Esophagus squamous epithelium (tissue), 5 donors: ENCODE results near the gene TEX35. TPM values are rescaled to one million over a fixed set of nuclear protein-coding genes. Genes with fewer than 3 reads are reported as not detected.

Experiments used
- DNase-seq: peaks from one replicate; lab custom pipeline; 2025; lab: John Stamatoyannopoulos, UW
- H3K27ac ChIP-seq, 4 donors: fragments of 200-600 bp; sonication (generic); one replicate each; pipeline ENCODE4 v1.5.1; 2016 to 2019; ENCODE audit warnings: mild to moderate bottlenecking in 1 of 4
- H3K27me3 ChIP-seq, 4 donors: fragments of 200-600 bp; sonication (generic); 1 replicate in 3 of 4; 2 replicates in 1 of 4; pipeline versions ENCODE4 v1.5.1 to v1.6.0; 2017 to 2021; ENCODE audit warnings: antibody characterized with exemption in 1 of 4
- H3K36me3 ChIP-seq, 3 donors: fragments of 200-600 bp; sonication (generic); one replicate each; pipeline ENCODE4 v1.5.1; 2016 to 2019
- H3K4me1 ChIP-seq, 3 donors: fragments of 200-600 bp; sonication (generic); one replicate each; pipeline ENCODE4 v1.5.1; 2017 to 2019
- H3K4me3 ChIP-seq, 4 donors: fragments of 200-600 bp; sonication (generic); 1 replicate in 3 of 4; 2 replicates in 1 of 4; pipeline ENCODE4 v1.5.1; 2016 to 2019; ENCODE audit warnings: mild to moderate bottlenecking in 2 of 4, moderate library complexity in 1 of 4
- H3K9me3 ChIP-seq, 3 donors: fragments of 200-600 bp; sonication (generic); one replicate each; pipeline ENCODE4 v1.5.1; 2016 to 2019
- POLR2A ChIP-seq, 4 donors: fragments of 450-650 bp; IDR thresholded peaks; one replicate each; pipeline ENCODE4 v1.6.1; 2017; ENCODE audit warnings: antibody characterized with exemption in 4 of 4, mild to moderate bottlenecking in 4 of 4, moderate library complexity in 3 of 4
- WGBS, 2 donors: methylation state at CpG; one replicate each; pipeline ENCODE4 v1.1.5; 2018; 5-methylcytosine and 5-hydroxymethylcytosine counted together
- intact Hi-C: fragments of 100-400 bp; cut with DNase I; formaldehyde crosslinking; loops from one replicate; pipeline ENCODE4 v1.15.0; 2022
- total RNA-seq, 4 donors: library from RNA; depleted of rRNA; stranded (reverse); fragments of >200 nt; gene quantifications; one replicate each; pipeline ENCODE4 v1.1.0, GENCODE V29; 2016
- TF ChIP-seq, protein P1 (sequence below), 6 experiments: fragments of 450-650 bp in 4 of 6; fragments of 200-600 bp in 2 of 6; sonication (generic) in 2 of 6; IDR thresholded peaks; one replicate each; pipeline ENCODE4 v1.5.1; 2016 to 2019; ENCODE audit warnings: antibody characterized with exemption in 6 of 6, mild to moderate bottlenecking in 4 of 6, moderate library complexity in 4 of 6
- donor health status: DM: yes; HTN: yes; CAD: no.

The TEX35 gene
- total RNA-seq, 4 donors from 2014 or later: not detected

DNA sequence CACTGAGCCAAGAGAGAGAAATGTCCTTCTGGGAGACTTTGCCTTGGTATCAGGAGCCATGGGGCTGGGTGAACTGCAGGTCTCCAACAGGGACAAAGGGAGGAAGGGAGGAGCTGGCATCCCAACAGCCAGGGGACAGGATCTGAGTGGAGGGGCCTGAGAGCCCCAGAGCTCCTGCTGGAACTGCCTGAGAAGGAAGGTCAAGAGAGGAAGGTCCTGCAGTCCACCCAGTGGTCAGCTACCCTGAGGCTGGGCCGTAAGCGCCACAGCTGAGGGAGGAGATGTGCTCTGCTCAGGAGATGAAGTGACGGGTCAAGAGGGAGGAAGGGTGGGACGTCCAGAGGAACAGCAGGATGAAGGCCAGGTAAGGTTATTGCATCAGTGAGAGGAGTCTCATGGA is 8.6 kb upstream of the TEX35 start:
- intact Hi-C loops: loop anchor here (10.0 kb wide), 1 partner anchor 199 kb away; no protein-coding TSS in a partner anchor
- Histone ChIP-seq H3K36me3 (no peaks in the 10 kb centered on the region), H3K27ac (no peak overlapping the region), H3K27me3 (no peaks in the 10 kb centered on the region), H3K4me3 (no peak overlapping the region), H3K9me3 (no peaks in the 10 kb centered on the region), H3K4me1 (peaks cover 0 to 10% (median 8%) of the 10 kb centered on the region in 3 donors)
- no peak for TF ChIP-seq POLR2A (IDR thresholded peaks at IDR 0.05)
- TF ChIP-seq, protein P1, sequence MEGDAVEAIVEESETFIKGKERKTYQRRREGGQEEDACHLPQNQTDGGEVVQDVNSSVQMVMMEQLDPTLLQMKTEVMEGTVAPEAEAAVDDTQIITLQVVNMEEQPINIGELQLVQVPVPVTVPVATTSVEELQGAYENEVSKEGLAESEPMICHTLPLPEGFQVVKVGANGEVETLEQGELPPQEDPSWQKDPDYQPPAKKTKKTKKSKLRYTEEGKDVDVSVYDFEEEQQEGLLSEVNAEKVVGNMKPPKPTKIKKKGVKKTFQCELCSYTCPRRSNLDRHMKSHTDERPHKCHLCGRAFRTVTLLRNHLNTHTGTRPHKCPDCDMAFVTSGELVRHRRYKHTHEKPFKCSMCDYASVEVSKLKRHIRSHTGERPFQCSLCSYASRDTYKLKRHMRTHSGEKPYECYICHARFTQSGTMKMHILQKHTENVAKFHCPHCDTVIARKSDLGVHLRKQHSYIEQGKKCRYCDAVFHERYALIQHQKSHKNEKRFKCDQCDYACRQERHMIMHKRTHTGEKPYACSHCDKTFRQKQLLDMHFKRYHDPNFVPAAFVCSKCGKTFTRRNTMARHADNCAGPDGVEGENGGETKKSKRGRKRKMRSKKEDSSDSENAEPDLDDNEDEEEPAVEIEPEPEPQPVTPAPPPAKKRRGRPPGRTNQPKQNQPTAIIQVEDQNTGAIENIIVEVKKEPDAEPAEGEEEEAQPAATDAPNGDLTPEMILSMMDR (IDR thresholded peaks at IDR 0.05): no peak
- no peak for DNase-seq
- WGBS, 2 donors: 76 to 87% methylated on average over 4 of the region's 4 CpGs

DNA sequence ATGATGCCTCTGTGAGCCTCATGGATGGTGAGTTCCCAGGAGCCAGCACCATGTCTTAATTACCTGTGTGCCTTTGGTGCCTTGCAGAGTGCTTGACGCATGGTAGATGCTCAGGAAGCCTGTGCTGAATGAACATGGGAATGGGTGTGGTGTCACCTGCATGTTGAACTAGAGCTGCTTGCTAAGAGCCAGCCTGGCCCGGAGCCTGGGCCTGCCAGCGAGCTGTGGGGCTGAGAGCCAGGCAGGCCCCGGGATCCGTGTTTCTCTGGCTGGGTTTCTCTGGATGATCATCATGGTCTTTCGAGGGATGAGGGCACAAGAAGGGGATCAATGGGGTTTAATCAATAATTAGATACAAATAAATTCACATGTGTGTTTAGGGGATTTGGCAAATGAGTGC is 6.7 kb upstream of the TEX35 start:
- no peak for DNase-seq
- no peaks in the 10 kb centered on the region for H3K27me3 ChIP-seq
- intact Hi-C loops: loop anchor here (10.0 kb wide), 1 partner anchor 201 kb away; no protein-coding TSS in a partner anchor
- peaks cover 0 to 10% (median 8%) of the 10 kb centered on the region in 3 donors for H3K4me1 ChIP-seq
- H3K9me3 ChIP-seq: no peaks in the 10 kb centered on the region
- H3K36me3 ChIP-seq: no peaks in the 10 kb centered on the region
- TF ChIP-seq, protein P1 (IDR thresholded peaks at IDR 0.05): no peak
- TF ChIP-seq POLR2A (IDR thresholded peaks at IDR 0.05): no peak
- H3K27ac ChIP-seq: no peak overlapping the region
- 40 to 62% methylated on average over 5 of the region's 6 CpGs for WGBS, 2 donors
- no peak overlapping the region for H3K4me3 ChIP-seq

DNA sequence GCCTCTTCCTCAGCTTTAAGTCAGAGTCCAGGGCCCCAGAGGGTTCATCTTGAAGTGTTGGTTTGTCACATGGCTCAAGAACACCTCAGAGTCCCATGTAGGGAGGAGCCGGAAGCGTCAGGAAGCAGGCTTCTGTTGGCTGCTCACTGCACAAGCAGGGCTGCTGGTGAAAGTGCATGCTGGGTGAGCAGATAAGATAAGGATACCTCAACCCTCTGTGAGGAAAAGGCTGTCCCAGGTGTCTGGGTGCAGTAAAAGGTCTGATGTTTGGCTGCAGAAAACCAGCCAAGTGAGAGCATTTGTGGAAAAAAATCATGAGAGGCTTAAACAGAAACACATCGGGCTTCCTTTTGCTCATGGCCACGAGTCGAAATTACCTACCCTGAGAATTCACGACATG is 6.2 kb upstream of the TEX35 start:
- intact Hi-C loops: loop anchor here (10.0 kb wide), 1 partner anchor 202 kb away; no protein-coding TSS in a partner anchor

DNA sequence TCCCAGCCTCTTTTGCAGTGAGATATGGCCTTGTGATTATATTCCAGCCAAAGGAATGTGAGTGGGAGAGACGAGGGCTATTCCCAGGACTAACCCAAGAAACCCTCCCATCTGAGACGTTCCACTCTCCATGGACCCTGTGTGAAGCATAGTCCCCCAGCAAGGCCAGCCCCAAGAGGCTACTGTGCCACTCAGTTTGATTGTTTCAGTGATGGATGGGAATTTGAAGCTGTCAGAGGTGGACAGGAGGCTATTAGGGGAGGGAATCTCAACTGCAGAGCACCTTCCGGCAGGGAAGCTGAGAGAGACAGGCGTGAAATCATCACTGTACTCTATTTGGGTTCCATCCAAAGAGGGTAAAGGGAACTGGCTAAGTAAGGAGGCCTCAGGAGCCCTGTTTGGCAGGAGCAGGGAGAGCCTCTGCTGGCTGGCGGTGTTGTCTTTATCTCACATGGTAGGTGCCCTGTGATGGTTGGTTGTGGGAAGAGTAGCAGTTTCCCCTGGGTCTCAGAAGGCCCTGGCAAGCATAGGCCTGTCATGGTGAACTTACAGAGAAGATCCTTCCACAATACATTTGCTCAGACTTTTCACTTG is 3.4 kb upstream of the TEX35 start:
- H3K4me1 ChIP-seq: peaks cover 8 to 21% (median 15%) of the 10 kb centered on the region in 3 donors
- intact Hi-C loops: loop anchor here (10.0 kb wide), 1 partner anchor 205 kb away; no protein-coding TSS in a partner anchor
- DNase-seq: no peak

More for the DNA sequence above, 6.2 kb upstream of the TEX35 start:
- 91 to 98% methylated on average over 4 to 6 of the region's 6 CpGs for WGBS, 2 donors
- Histone ChIP-seq H3K27me3 (no peaks in the 10 kb centered on the region), H3K27ac (no peak overlapping the region), H3K36me3 (no peaks in the 10 kb centered on the region), H3K4me1 (peaks cover 0 to 10% (median 8%) of the 10 kb centered on the region in 3 donors), H3K4me3 (no peak overlapping the region), H3K9me3 (no peaks in the 10 kb centered on the region)
- TF ChIP-seq, protein P1 (IDR thresholded peaks at IDR 0.05): no peak
- no peak for TF ChIP-seq POLR2A (IDR thresholded peaks at IDR 0.05)
- DNase-seq: no peak

DNA sequence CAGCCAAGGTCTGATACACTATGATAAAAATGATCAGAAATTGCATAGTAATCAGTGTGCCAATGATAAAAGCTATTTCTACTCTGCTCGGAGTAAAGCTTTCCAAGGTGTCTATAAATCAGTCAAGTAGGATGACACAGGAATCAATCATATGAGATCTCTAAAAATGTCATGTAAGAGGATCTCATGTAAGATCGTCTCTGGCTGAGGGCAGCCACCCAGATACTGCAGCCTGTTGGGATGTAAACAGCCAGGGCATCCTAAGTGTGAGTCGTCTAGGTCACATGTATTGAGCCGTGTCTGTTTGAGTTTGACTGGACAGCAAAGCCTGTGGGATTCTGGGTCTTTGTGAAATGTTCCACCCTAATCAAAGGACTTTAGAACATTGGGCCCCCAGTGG is 2.8 kb upstream of the TEX35 start:
- no peak overlapping the region for H3K4me3 ChIP-seq
- intact Hi-C loops: no loop called here
- TF ChIP-seq, protein P1 (IDR thresholded peaks at IDR 0.05): no peak
- TF ChIP-seq POLR2A (IDR thresholded peaks at IDR 0.05): no peak
- DNase-seq: no peak
- H3K27ac ChIP-seq: no peak overlapping the region
- H3K27me3 ChIP-seq: no peaks in the 10 kb centered on the region
- WGBS, 2 donors: 72 to 78% methylated on average over 4 of the region's 4 CpGs
- peaks cover 8 to 21% (median 15%) of the 10 kb centered on the region in 3 donors for H3K4me1 ChIP-seq
- no peaks in the 10 kb centered on the region for H3K9me3 ChIP-seq
- H3K36me3 ChIP-seq: no peaks in the 10 kb centered on the region

More for the DNA sequence above, 3.4 kb upstream of the TEX35 start:
- Histone ChIP-seq H3K4me3 (no peak overlapping the region), H3K9me3 (no peaks in the 10 kb centered on the region), H3K36me3 (no peaks in the 10 kb centered on the region), H3K27ac (no peak overlapping the region), H3K27me3 (no peaks in the 10 kb centered on the region)
- TF ChIP-seq POLR2A (IDR thresholded peaks at IDR 0.05): no peak
- TF ChIP-seq, protein P1 (IDR thresholded peaks at IDR 0.05): no peak
- WGBS, 2 donors: 64 to 80% methylated on average over 4 of the region's 5 CpGs
